Ovary (tissue), 3 donors: ENCODE data around the gene MBD3L3.
"Not testable (repeated sequence)": the region's sequence is repeated elsewhere in the genome, so short reads cannot be mapped to it uniquely, and the experiment has no call there.

Experiments used
- CTCF ChIP-seq, 3 donors: fragments of 450-650 bp in 2 of 3; fragments of 200-600 bp in 1 of 3; IDR thresholded peaks; one replicate each; pipeline versions ENCODE4 v1.5.1 to v1.8.0; 2016 to 2022; ENCODE audit warnings: antibody characterized with exemption in 3 of 3, mild to moderate bottlenecking in 1 of 3
- POLR2A ChIP-seq: fragments of 450-650 bp; IDR thresholded peaks from one replicate; pipeline ENCODE4 v1.6.1; 2017; ENCODE audit warnings: antibody characterized with exemption, mild to moderate bottlenecking, moderate library complexity
- donor health status: DM: no; HTN: no; CAD: no.

GRCh38 chr19:7052896-7053295 lies 5.6 kb downstream of the MBD3L3 start:
- not testable (repeated sequence) for TF ChIP-seq CTCF (IDR thresholded peaks at IDR 0.05); POLR2A
